ENCODE measurements around the gene CLEC12A. TPM values are rescaled to one million over a fixed set of nuclear protein-coding genes. Genes with fewer than 3 reads are reported as not detected.
"Not testable (repeated sequence)": the region's sequence is repeated elsewhere in the genome, so short reads cannot be mapped to it uniquely, and the experiment has no call there.

CLEC12A gene
- total RNA-seq, 1 donor from 2014 or later, result 0.65 TPM

DNA sequence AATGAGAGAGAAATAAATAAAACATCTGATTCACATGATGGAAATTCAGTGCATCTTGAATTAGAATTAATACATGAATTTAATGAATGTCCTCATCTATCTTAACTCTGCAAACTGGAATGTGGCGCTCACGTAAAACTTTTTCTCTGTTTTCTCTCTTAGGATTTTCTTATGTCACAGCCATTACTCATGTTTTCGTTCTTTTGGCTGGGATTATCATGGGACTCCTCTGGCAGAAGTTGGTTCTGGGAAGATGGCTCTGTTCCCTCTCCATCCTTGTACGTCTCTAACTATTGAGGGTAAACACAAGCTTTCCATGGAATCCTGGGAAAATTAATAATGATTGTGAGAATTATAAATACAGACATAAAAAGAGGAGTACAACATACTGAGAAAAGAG lies 44.2 kb downstream of the CLEC12A start:
- TF ChIP-seq, protein P1, sequence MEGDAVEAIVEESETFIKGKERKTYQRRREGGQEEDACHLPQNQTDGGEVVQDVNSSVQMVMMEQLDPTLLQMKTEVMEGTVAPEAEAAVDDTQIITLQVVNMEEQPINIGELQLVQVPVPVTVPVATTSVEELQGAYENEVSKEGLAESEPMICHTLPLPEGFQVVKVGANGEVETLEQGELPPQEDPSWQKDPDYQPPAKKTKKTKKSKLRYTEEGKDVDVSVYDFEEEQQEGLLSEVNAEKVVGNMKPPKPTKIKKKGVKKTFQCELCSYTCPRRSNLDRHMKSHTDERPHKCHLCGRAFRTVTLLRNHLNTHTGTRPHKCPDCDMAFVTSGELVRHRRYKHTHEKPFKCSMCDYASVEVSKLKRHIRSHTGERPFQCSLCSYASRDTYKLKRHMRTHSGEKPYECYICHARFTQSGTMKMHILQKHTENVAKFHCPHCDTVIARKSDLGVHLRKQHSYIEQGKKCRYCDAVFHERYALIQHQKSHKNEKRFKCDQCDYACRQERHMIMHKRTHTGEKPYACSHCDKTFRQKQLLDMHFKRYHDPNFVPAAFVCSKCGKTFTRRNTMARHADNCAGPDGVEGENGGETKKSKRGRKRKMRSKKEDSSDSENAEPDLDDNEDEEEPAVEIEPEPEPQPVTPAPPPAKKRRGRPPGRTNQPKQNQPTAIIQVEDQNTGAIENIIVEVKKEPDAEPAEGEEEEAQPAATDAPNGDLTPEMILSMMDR (conservative IDR thresholded peaks at IDR 0.05), result no peak
- no peaks in the 10 kb centered on the region for H3K4me1 Mint-ChIP-seq (ENCODE audit: unreplicated experiment)
- H3K9me3 Mint-ChIP-seq, result no peaks in the 10 kb centered on the region
- H3K27me3 Mint-ChIP-seq, result peaks cover 27% of the 10 kb centered on the region
- no peaks in the 10 kb centered on the region for H3K36me3 Mint-ChIP-seq
- H3K27ac Mint-ChIP-seq, result no peak overlapping the region
- DNase-seq (ENCODE audit: extremely low spot score, unreplicated experiment), result no peak
- no peak overlapping the region for H3K4me3 Mint-ChIP-seq

- peaks cover 22% of the 10 kb centered on the region for H3K27me3 Mint-ChIP-seq
- H3K9me3 Mint-ChIP-seq, result no peaks in the 10 kb centered on the region
- DNase-seq (ENCODE audit: extremely low spot score, unreplicated experiment), result no peak
- H3K4me1 Mint-ChIP-seq (ENCODE audit: unreplicated experiment), result no peaks in the 10 kb centered on the region
- H3K36me3 Mint-ChIP-seq, result no peaks in the 10 kb centered on the region
- TF ChIP-seq, protein P1 (conservative IDR thresholded peaks at IDR 0.05), result no peak
- peak overlapping the region; percentile 50 for H3K27ac Mint-ChIP-seq
- no peak overlapping the region for H3K4me3 Mint-ChIP-seq
These were observed 45.7 kb downstream of the CLEC12A start for GRCh38 chr12:10016881-10017280.

GRCh38 chr12:10018386-10018785 lies 47.2 kb downstream of the CLEC12A start:
- Mint-ChIP-seq H3K4me3 (no peak overlapping the region), H3K36me3 (no peaks in the 10 kb centered on the region), H3K4me1 (ENCODE audit: unreplicated experiment) (no peaks in the 10 kb centered on the region), H3K27ac (no peak overlapping the region), H3K27me3 (peaks cover 14% of the 10 kb centered on the region), H3K9me3 (no peaks in the 10 kb centered on the region)
- no peak for DNase-seq (ENCODE audit: extremely low spot score, unreplicated experiment)
- TF ChIP-seq, protein P1 (conservative IDR thresholded peaks at IDR 0.05), result no peak

DNA sequence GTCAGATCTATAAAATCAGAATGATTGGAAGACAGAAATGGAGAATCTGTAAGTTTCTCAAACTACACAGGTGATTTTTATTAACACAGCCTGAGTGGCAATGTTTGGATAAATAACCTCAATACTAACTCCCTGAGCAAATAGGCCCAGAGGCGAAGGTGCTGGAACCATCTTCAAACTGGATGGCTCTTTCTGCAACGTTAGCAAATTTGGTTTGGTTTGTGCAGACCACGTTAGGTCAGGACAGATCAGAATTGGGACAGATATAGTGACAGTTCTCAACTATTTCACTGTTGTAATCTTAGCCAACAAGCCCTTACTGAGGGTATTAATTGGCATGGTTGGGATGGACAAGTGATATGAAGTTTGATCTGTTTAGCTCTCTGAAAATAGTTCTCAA lies 50.1 kb downstream of the CLEC12A start:
- no peak overlapping the region for H3K27ac Mint-ChIP-seq
- H3K27me3 Mint-ChIP-seq, result peaks cover 3% of the 10 kb centered on the region
- H3K4me3 Mint-ChIP-seq, result no peak overlapping the region
- H3K4me1 Mint-ChIP-seq (ENCODE audit: unreplicated experiment), result no peaks in the 10 kb centered on the region
- H3K9me3 Mint-ChIP-seq, result no peaks in the 10 kb centered on the region
- no peak for DNase-seq (ENCODE audit: extremely low spot score, unreplicated experiment)
- no peaks in the 10 kb centered on the region for H3K36me3 Mint-ChIP-seq
- TF ChIP-seq, protein P1 (conservative IDR thresholded peaks at IDR 0.05), result no peak

DNA sequence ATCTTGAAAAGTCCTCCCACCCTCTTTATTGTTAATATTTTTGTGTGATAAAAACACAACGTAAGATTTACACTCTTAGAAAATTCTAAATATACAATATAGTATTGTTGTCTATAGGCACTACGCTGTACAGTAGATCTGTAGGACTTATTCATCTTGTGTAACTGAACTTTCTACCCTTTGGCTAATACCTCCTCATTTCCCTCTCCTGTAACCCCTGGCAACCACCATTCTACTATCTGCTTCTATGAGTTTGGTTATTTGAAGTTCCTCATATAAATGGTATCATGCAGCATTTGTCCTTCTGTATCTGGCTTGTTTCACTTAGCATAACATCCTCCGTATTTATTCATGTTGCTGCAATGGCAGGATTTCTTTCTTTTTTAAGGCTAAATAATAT lies 54.0 kb downstream of the CLEC12A start:
- TF ChIP-seq, protein P1 (conservative IDR thresholded peaks at IDR 0.05), result no peak
- Mint-ChIP-seq H3K27me3 (peaks cover 8% of the 10 kb centered on the region), H3K36me3 (no peaks in the 10 kb centered on the region), H3K4me3 (no peak overlapping the region), H3K4me1 (ENCODE audit: unreplicated experiment) (no peaks in the 10 kb centered on the region), H3K9me3 (no peaks in the 10 kb centered on the region), H3K27ac (no peak overlapping the region)
- no peak for DNase-seq (ENCODE audit: extremely low spot score, unreplicated experiment)

- H3K4me1 Mint-ChIP-seq (ENCODE audit: unreplicated experiment); H3K36me3 Mint-ChIP-seq; H3K4me3 Mint-ChIP-seq; H3K27me3 Mint-ChIP-seq; DNase-seq (ENCODE audit: extremely low spot score, unreplicated experiment); H3K27ac Mint-ChIP-seq; H3K9me3 Mint-ChIP-seq: not testable (repeated sequence)
These were observed 55.5 kb downstream of the CLEC12A start for GRCh38 chr12:10026666-10027065.

Measured in type B pancreatic cell (in vitro differentiated cells).